ENCODE results near the gene WWTR1. TPM values are rescaled to one million over a fixed set of nuclear protein-coding genes. Genes with fewer than 3 reads are reported as not detected.

Gene WWTR1
- total RNA-seq, 1 donor from 2014 or later = 98.0 TPM

- Mint-ChIP-seq H3K27me3 (ENCODE audit: low read depth) (no peaks in the 10 kb centered on the region), H3K4me3 (no peak overlapping the region), H3K27ac (peak overlapping the region; percentile 4), H3K36me3 (peaks cover 23% of the 10 kb centered on the region), H3K4me1 (peaks cover 32% of the 10 kb centered on the region), H3K9me3 (no peaks in the 10 kb centered on the region)
- no peak for TF ChIP-seq CTCF (IDR thresholded peaks at IDR 0.05; ENCODE audit: unreplicated experiment)
- DNase-seq (ENCODE audit: low spot score in 2 of 2, unreplicated experiment in 2 of 2) = no peak
Observed at GRCh38 chr3:149571381-149571780, 86.4 kb downstream of the WWTR1 start.

GRCh38 chr3:149570016-149570415 lies 87.8 kb downstream of the WWTR1 start:
- Mint-ChIP-seq H3K36me3 (peaks cover 23% of the 10 kb centered on the region), H3K27me3 (ENCODE audit: low read depth) (no peaks in the 10 kb centered on the region), H3K27ac (no peak overlapping the region), H3K4me3 (no peak overlapping the region), H3K9me3 (no peaks in the 10 kb centered on the region), H3K4me1 (peaks cover 22% of the 10 kb centered on the region)
- TF ChIP-seq CTCF (IDR thresholded peaks at IDR 0.05; ENCODE audit: unreplicated experiment) = no peak
- no peak for DNase-seq (ENCODE audit: low spot score in 2 of 2, unreplicated experiment in 2 of 2)

GRCh38 chr3:149567381-149567780 lies 90.4 kb downstream of the WWTR1 start:
- peaks cover 22% of the 10 kb centered on the region for H3K36me3 Mint-ChIP-seq
- no peak overlapping the region for H3K4me3 Mint-ChIP-seq
- H3K4me1 Mint-ChIP-seq = peaks cover 34% of the 10 kb centered on the region
- H3K9me3 Mint-ChIP-seq = no peaks in the 10 kb centered on the region
- TF ChIP-seq CTCF (IDR thresholded peaks at IDR 0.05; ENCODE audit: unreplicated experiment) = no peak
- no peaks in the 10 kb centered on the region for H3K27me3 Mint-ChIP-seq (ENCODE audit: low read depth)
- no peak for DNase-seq (ENCODE audit: low spot score in 2 of 2, unreplicated experiment in 2 of 2)
- H3K27ac Mint-ChIP-seq = peak overlapping the region; percentile 81

GRCh38 chr3:149566292-149566975 lies 91.4 kb downstream of the WWTR1 start:
- peaks cover 16% of the 10 kb centered on the region for H3K36me3 Mint-ChIP-seq
- no peak for TF ChIP-seq CTCF (IDR thresholded peaks at IDR 0.05; ENCODE audit: unreplicated experiment)
- no peaks in the 10 kb centered on the region for H3K9me3 Mint-ChIP-seq
- no peak overlapping the region for H3K4me3 Mint-ChIP-seq
- H3K4me1 Mint-ChIP-seq = peaks cover 33% of the 10 kb centered on the region
- H3K27ac Mint-ChIP-seq = peak overlapping the region; percentile 81
- DNase-seq (ENCODE audit: low spot score in 2 of 2, unreplicated experiment in 2 of 2) = no peak
- no peaks in the 10 kb centered on the region for H3K27me3 Mint-ChIP-seq (ENCODE audit: low read depth)

GRCh38 chr3:149564079-149564478 lies 93.7 kb downstream of the WWTR1 start:
- Mint-ChIP-seq H3K36me3 (peaks cover 8% of the 10 kb centered on the region), H3K4me3 (no peak overlapping the region), H3K27ac (peak overlapping the region; percentile 8), H3K4me1 (peaks cover 38% of the 10 kb centered on the region), H3K9me3 (no peaks in the 10 kb centered on the region), H3K27me3 (ENCODE audit: low read depth) (no peaks in the 10 kb centered on the region)
- no peak for DNase-seq (ENCODE audit: low spot score in 2 of 2, unreplicated experiment in 2 of 2)
- no peak for TF ChIP-seq CTCF (IDR thresholded peaks at IDR 0.05; ENCODE audit: unreplicated experiment)
